Upper lobe of left lung (tissue), 4 donors: ENCODE measurements around the gene MYO7A.

Experiments
- CTCF ChIP-seq, 6 experiments: fragments of 450-650 bp in 4 of 6; fragments of 200-600 bp in 2 of 6; sonication (generic) in 2 of 6; IDR thresholded peaks; one replicate each; pipeline ENCODE4 v1.5.1; 2016 to 2019; ENCODE audit warnings: antibody characterized with exemption in 6 of 6
- EP300 ChIP-seq, 4 donors: sonication (generic); formaldehyde crosslinking; IDR thresholded peaks; one replicate each; pipeline ENCODE4 v1.5.1; 2017; ENCODE audit warnings: antibody characterized with exemption in 4 of 4, control low read depth in 2 of 4
- POLR2A ChIP-seq, 4 donors: fragments of 450-650 bp; IDR thresholded peaks; one replicate each; pipeline ENCODE4 v1.5.1; 2016 to 2017; ENCODE audit warnings: antibody characterized with exemption in 4 of 4, mild to moderate bottlenecking in 2 of 4
- POLR2AphosphoS5 ChIP-seq, 2 donors: sonication (generic); formaldehyde crosslinking; IDR thresholded peaks; one replicate each; pipeline ENCODE4 v1.5.1; 2017; ENCODE audit warnings: antibody characterized with exemption in 2 of 2

DNA sequence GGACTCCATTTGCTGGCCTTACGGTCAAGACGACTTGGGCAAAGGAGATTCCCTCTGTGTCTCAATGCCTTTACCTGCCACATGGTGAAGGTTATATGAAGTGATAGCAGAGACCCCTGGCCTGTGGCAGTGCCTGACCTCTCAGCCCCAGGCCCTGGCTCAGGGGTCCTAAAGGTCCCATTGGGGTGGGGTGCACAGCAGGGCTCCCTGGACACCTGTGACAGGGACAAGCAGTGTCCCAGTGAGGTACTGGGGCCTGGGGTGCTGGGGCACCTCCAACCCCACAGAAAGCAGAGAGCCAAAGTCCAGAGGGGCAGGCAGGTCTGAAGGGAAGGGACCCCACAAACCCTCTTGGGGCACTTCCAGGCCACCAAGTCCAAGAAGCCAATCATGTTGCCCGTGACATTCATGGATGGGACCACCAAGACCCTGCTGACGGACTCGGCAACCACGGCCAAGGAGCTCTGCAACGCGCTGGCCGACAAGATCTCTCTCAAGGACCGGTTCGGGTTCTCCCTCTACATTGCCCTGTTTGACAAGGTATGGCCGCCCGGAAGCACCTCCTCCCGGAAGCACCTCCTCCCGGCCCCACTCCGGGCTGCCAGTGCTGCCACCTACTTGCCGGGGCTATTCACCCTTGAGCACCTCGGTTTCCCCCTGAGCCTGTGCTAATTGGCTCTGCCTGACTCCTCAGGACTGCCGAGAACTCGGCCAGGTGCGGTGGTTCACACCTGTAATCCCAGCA is 62.5 kb downstream of the MYO7A start:
- TF ChIP-seq POLR2AphosphoS5 (IDR thresholded peaks at IDR 0.05) (no peak), CTCF (IDR thresholded peaks at IDR 0.05) (no peak), POLR2A (IDR thresholded peaks at IDR 0.05) (no peak), EP300 (IDR thresholded peaks at IDR 0.05) (no peak)
